ENCODE measurements around the gene NUDT7. TPM values are rescaled to one million over a fixed set of nuclear protein-coding genes. Genes with fewer than 3 reads are reported as not detected.

The NUDT7 gene
- total and polyA plus RNA-seq, 4 donors, result 6.8 to 18.3 (median 9.9) TPM

GRCh38 chr16:77758508-77758907 lies 36.2 kb downstream of the NUDT7 start:
- 88 to 95% methylated on average over 2 of the region's 2 CpGs for WGBS, 2 donors
- no peak for ATAC-seq (ENCODE audit: insufficient read depth, low FRiP score)
- no peak overlapping the region for H3K9ac ChIP-seq (ENCODE audit: insufficient read depth in 1 of 2, low read length in 2 of 2)

GRCh38 chr16:77759201-77759600 lies 36.9 kb downstream of the NUDT7 start:
- no peaks in the 10 kb centered on the region for H3K27me3 ChIP-seq (ENCODE audit: control insufficient read depth in 3 of 3, insufficient read depth in 3 of 3, low read length in 2 of 3)
- H3K27ac ChIP-seq (ENCODE audit: low read depth in 1 of 2, low read length in 1 of 2), result no peak overlapping the region
- 32 to 96% methylated on average over 1 of the region's 1 CpG for whole genome bisulfite sequencing, 2 donors
- ATAC-seq (ENCODE audit: insufficient read depth, low FRiP score) (no peak), DNase-seq (no peak)
- no peaks in the 10 kb centered on the region for H3K36me3 ChIP-seq (ENCODE audit: control insufficient read depth in 4 of 4, insufficient read depth in 4 of 4, low read length in 4 of 4)
- TF ChIP-seq, protein P1, sequence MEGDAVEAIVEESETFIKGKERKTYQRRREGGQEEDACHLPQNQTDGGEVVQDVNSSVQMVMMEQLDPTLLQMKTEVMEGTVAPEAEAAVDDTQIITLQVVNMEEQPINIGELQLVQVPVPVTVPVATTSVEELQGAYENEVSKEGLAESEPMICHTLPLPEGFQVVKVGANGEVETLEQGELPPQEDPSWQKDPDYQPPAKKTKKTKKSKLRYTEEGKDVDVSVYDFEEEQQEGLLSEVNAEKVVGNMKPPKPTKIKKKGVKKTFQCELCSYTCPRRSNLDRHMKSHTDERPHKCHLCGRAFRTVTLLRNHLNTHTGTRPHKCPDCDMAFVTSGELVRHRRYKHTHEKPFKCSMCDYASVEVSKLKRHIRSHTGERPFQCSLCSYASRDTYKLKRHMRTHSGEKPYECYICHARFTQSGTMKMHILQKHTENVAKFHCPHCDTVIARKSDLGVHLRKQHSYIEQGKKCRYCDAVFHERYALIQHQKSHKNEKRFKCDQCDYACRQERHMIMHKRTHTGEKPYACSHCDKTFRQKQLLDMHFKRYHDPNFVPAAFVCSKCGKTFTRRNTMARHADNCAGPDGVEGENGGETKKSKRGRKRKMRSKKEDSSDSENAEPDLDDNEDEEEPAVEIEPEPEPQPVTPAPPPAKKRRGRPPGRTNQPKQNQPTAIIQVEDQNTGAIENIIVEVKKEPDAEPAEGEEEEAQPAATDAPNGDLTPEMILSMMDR (IDR thresholded peaks at IDR 0.05; ENCODE audit: control extremely low read depth, extremely low read depth), result no peak
- peaks cover 2 to 20% (median 11%) of the 10 kb centered on the region in 5 donors for H3K4me1 ChIP-seq (ENCODE audit: control insufficient read depth in 5 of 5, insufficient read depth in 5 of 5, low read length in 5 of 5)
- H3K9ac ChIP-seq (ENCODE audit: insufficient read depth in 1 of 2, low read length in 2 of 2), result no peak overlapping the region
- no peak overlapping the region for H3K4me3 ChIP-seq
- H3K9me3 ChIP-seq (ENCODE audit: control insufficient read depth in 4 of 4, insufficient read depth in 3 of 4, low read length in 3 of 4), result no peaks in the 10 kb centered on the region

More at GRCh38 chr16:77758508-77758907, 36.2 kb downstream of the NUDT7 start:
- Histone ChIP-seq H3K4me3 (no peak overlapping the region), H3K4me1 (ENCODE audit: control insufficient read depth in 5 of 5, insufficient read depth in 5 of 5, low read length in 5 of 5) (peaks cover 0 to 17% (median 11%) of the 10 kb centered on the region in 5 donors), H3K27ac (ENCODE audit: low read depth in 1 of 2, low read length in 1 of 2) (no peak overlapping the region), H3K27me3 (ENCODE audit: control insufficient read depth in 3 of 3, insufficient read depth in 3 of 3, low read length in 2 of 3) (no peaks in the 10 kb centered on the region), H3K36me3 (ENCODE audit: control insufficient read depth in 4 of 4, insufficient read depth in 4 of 4, low read length in 4 of 4) (no peaks in the 10 kb centered on the region), H3K9me3 (ENCODE audit: control insufficient read depth in 4 of 4, insufficient read depth in 3 of 4, low read length in 3 of 4) (no peaks in the 10 kb centered on the region)
- TF ChIP-seq, protein P1 (IDR thresholded peaks at IDR 0.05; ENCODE audit: control extremely low read depth, extremely low read depth), result no peak
- no peak for DNase-seq

GRCh38 chr16:77759821-77760220 lies 37.5 kb downstream of the NUDT7 start:
- DNase-seq (no peak), ATAC-seq (ENCODE audit: insufficient read depth, low FRiP score) (no peak)
- Histone ChIP-seq H3K9me3 (ENCODE audit: control insufficient read depth in 4 of 4, insufficient read depth in 3 of 4, low read length in 3 of 4) (no peaks in the 10 kb centered on the region), H3K27ac (ENCODE audit: low read depth in 1 of 2, low read length in 1 of 2) (no peak overlapping the region), H3K4me3 (no peak overlapping the region), H3K4me1 (ENCODE audit: control insufficient read depth in 5 of 5, insufficient read depth in 5 of 5, low read length in 5 of 5) (peaks cover 2 to 24% (median 11%) of the 10 kb centered on the region in 5 donors), H3K27me3 (ENCODE audit: control insufficient read depth in 3 of 3, insufficient read depth in 3 of 3, low read length in 2 of 3) (no peaks in the 10 kb centered on the region), H3K9ac (ENCODE audit: insufficient read depth in 1 of 2, low read length in 2 of 2) (no peak overlapping the region), H3K36me3 (ENCODE audit: control insufficient read depth in 4 of 4, insufficient read depth in 4 of 4, low read length in 4 of 4) (no peaks in the 10 kb centered on the region)
- TF ChIP-seq, protein P1 (IDR thresholded peaks at IDR 0.05; ENCODE audit: control extremely low read depth, extremely low read depth), result no peak
- WGBS, 2 donors, result 27 to 58% methylated on average over 3 of the region's 3 CpGs

GRCh38 chr16:77760800-77761199 lies 38.5 kb downstream of the NUDT7 start:
- TF ChIP-seq, protein P1 (IDR thresholded peaks at IDR 0.05; ENCODE audit: control extremely low read depth, extremely low read depth), result no peak
- H3K4me3 ChIP-seq, result no peak overlapping the region
- peaks cover 2 to 24% (median 11%) of the 10 kb centered on the region in 5 donors for H3K4me1 ChIP-seq (ENCODE audit: control insufficient read depth in 5 of 5, insufficient read depth in 5 of 5, low read length in 5 of 5)
- DNase-seq, result no peak
- no peak for ATAC-seq (ENCODE audit: insufficient read depth, low FRiP score)
- H3K27me3 ChIP-seq (ENCODE audit: control insufficient read depth in 3 of 3, insufficient read depth in 3 of 3, low read length in 2 of 3), result no peaks in the 10 kb centered on the region
- H3K27ac ChIP-seq (ENCODE audit: low read depth in 1 of 2, low read length in 1 of 2), result no peak overlapping the region
- 53 to 79% methylated on average over 1 of the region's 1 CpG for WGBS, 2 donors
- H3K9me3 ChIP-seq (ENCODE audit: control insufficient read depth in 4 of 4, insufficient read depth in 3 of 4, low read length in 3 of 4), result no peaks in the 10 kb centered on the region
- no peak overlapping the region for H3K9ac ChIP-seq (ENCODE audit: insufficient read depth in 1 of 2, low read length in 2 of 2)
- no peaks in the 10 kb centered on the region for H3K36me3 ChIP-seq (ENCODE audit: control insufficient read depth in 4 of 4, insufficient read depth in 4 of 4, low read length in 4 of 4)
